NK-92 treated with Interleukin-12 subunit alpha and Interleukin-12 subunit beta, amount 100 ng/mL, for 24 hours (cell line): Measurements from ENCODE around the gene SNAP25.

Experiments used
- DNase-seq: peaks from one replicate; lab custom pipeline; 2025; lab: John Stamatoyannopoulos, UW

SNAP25 gene

DNA sequence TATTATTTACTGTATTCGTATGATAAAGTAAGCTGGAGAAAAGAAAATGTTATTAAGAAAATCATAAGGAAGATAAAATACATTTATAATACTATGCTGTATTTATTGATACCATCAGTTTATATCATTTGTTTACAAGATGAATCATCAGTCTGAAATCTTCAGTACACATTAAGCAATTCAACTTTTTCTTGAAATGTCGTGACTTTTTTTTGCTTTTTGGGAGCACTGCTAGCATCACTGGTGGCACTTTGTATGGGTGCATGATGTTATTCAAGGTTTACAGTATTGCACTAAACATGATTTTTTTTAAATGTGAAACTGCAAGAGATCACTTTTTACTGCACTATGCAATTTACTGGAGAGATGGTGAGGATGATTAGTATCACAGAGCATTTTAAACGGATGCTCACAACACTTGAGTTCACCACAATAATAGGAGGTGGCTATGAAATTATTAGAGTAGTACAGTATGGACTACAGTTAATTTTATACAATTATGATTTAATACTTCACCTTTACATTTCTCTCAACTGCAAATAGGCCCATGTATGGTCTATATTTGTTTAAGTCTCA, 85.9 kb downstream of the SNAP25 start:
- DNase-seq = no peak

DNA sequence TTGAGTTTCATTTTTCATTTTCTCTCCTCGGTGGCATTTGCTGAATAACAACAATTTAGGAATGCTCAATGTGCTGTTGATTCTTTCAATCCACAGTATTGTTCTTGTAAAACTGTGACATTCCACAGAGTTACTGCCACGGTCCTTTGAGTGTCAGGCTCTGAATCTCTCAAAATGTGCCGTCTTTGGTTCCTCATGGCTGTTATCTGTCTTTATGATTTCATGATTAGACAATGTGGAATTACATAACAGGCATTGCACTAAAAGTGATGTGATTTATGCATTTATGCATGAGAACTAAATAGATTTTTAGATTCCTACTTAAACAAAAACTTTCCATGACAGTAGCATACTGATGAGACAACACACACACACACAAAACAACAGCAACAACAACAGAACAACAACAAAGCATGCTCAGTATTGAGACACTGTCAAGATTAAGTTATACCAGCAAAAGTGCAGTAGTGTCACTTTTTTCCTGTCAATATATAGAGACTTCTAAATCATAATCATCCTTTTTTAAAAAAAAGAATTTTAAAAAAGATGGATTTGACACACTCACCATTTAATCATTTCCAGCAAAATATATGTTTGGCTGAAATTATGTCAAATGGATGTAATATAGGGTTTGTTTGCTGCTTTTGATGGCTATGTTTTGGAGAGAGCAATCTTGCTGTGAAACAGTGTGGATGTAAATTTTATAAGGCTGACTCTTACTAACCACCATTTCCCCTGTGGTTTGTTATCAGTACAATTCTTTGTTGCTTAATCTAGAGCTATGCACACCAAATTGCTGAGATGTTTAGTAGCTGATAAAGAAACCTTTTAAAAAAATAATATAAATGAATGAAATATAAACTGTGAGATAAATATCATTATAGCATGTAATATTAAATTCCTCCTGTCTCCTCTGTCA, 88.1 kb downstream of the SNAP25 start:
- DNase-seq = no peak

DNA sequence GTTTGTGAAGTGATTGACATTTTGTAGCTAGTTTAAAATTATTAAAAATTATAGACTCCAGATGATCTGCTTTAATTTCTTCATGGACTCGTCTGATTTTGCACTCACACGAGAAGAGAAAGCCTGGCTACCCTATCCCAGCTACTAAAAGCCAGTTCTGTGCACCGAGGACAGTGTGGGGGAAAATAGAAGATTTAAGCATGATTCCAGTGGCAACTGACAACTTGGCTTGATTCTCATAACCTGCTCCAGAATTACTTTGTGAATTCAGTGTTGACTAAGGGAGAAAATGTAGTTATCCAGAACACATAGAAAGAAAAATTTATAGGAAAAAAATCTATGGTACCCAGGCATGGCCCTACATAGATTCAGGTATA, 88.7 kb downstream of the SNAP25 start:
- DNase-seq = no peak

DNA sequence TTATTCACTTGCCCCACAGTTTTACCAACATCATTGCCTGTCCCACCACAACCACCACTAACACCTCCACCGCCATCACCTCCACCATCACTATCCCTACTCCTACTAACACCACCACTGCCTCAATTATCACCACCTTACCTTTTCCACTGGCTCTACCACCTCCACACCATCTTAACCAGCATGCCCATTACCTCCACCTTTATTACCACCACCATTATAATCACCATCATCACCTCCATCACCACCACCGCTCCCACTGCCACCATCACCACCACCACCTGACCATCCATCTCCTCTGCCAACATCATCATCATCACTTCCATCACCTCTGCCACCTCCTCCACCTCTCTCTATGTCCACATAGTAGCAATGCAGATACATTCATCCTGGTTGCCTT, 90.0 kb downstream of the SNAP25 start:
- DNase-seq = no peak

DNA sequence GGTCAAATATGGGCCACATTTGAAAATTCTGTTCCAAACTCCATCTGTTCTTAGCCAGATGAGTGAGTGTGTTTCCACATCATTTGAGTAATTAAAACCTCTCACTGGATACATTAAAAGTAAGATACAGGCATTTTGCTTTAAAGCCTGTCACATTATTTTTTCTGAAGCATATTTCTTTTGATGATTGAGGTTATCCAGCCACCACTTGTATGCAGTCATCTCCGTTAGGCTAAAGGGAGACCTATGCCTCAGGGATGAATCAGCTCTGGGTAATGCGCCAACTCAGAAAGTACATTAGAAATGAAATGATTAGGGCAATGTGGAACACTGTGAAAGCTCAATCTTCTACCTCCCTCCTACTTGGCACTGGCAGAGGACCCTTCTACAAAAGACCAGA, 90.7 kb downstream of the SNAP25 start:
- no peak for DNase-seq

DNA sequence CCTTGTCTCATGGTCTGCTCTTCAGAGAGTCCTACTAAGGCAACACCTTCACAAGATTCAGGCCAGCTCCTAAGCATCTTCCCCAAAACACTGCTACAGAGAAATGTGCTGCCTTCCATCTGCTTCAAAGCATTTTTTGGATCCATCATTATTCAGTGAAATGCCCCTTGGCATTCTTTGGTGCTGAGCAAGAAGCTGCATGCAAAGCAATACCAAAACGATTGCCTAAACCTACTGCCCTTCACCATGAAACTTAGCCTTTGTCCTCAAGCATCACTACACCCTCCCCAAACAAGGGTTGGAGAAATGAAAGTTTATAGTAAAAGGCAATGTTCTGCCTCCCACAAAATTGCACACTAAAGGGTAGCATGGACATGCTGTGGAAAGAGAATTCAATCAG, 93.5 kb downstream of the SNAP25 start:
- no peak for DNase-seq

DNA sequence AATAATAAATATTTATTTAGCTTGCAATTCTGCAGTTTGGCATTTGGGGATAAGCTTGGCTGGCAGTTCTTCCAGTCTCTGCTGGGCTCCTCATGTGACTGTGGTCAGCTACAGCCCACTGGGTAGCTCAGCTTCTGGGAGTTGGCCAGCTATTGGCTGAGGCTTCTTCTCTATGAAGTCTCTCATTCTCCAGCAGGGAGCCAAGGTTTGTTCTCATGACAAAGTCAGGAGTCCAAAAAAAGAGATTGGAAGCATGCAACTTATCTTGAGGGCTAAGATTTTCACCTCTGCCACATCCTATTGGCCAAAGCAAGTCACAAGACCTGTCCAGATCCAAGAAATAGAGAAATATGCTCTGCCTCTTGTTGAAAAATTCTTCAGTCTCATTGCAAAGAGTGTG, 94.6 kb downstream of the SNAP25 start:
- DNase-seq = no peak

DNA sequence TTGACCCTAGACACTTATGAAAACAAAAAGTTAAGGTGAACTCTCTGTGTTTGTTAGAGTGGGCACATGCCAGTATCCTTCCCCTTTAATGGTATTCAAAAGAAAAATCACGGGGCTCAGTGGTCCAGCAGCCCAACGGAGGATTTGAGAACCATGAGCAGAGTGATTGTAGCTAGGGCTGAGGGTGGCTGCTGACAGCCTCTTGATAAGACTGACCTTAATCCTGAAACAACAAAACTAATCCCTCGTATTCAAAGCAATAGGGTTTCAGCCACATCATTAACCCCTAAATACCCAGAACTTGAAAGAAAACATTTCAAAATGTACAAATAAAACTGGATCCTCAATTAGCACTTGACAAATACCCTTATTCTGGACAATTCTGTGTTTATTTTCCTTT, 95.1 kb downstream of the SNAP25 start:
- no peak for DNase-seq

DNA sequence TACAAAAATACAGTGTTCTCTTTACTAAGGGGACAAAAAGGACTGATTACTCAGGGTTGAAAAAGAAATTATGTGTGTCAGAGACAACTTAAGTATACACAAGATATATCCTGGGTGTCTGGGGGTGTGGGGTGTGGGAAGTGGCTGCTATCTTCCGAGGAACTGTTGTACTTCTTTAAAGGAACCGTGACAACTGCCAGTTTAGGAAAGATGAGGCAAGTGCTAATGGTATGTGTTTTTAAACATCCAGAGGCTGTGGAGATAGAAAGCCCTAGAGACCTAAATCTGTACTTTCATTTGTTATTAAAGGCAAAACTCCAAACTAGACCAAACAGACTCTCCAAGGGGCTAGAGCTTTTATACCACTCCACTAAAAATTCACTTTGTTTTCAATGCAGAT, 95.6 kb downstream of the SNAP25 start:
- DNase-seq = no peak

DNA sequence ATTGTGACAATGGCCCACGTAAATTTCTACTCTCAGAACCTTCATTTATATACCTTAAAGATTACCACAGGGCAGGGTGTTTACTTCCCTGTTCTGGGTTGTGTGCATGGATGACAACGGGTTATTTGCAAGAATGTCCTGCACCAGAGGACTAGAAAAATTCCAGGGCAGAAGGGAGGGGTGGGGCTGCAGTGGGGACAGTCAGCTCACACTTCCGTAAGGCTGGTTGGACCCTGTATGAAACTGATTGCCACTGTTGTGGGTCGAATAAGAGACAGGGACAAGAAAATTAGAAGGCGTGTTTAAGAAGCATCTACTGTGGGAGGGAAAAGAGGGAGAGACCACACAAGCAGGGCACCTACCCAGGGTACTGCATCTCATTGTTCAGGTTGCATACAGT, 96.5 kb downstream of the SNAP25 start:
- no peak for DNase-seq

DNA sequence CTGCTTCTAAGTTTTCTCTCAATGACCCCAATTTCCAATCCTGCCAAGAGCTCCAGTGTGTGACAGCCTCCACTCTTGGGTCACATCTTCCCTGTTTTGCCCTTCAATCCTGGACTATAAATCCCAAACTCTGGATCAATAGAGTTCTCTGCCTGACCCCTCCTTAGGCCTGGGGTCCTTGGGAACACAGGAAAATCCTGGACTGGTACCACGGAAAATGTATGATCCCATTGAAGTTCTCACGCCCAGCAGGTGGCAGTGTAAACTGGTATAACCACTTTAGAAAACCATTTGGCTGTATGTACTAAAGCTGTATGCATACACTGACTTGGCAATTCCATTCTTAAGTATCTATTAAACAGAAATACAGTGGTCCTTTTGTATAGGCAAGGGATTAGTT, 98.0 kb downstream of the SNAP25 start:
- no peak for DNase-seq

DNA sequence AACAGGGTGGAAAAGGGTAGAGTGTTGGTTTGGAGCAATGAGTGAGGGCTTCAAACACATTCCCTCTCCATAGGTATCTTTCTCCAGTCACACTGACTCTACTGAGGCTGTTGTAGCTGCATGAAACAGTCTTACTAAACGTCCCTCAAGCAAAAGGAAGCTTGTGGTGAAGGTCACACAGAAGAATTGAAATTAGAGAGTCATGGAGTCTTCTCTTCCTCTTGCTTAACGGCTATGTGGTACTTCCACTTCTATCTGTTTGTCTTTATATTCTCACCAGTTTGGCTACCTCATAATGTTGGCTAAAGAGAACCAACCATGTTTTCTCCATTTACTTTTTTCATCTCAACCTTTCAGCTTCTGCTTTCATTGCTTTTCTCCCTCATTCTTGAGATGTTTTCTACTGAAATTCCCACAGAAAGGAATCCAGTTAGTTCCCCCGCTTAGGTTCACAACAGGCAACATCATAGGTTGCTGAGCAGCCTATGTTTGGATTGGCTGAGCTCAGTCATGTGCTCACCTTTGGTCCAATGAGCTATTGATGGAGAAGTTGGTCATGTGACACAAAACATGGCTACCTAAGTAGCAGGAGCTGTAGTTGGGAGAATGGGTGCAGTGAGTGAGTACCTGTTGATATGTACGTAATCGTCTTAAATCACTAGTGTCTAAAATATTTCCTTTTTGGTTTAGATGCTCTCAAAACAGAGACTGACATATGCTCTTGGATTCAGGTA, 99.8 kb downstream of the SNAP25 start:
- DNase-seq = no peak

DNA sequence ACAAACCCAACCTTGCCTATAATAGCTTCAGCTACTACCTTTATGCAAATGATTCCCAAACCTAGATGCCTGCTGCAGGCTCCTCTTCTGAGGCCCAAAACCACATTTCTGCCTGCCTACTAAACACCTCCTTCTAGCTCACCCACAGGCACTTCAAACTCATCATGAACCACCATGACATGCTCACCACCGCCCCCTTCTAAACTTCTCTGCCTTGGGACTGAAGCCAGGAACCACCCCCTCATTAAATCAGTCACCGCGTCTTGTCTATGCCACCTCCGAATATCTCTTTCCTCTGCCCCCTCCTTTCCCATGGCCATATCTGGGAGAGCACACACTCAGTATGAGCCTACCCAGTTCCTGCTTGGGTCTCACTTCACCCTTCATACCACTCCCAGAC, 101.2 kb downstream of the SNAP25 start:
- no peak for DNase-seq

DNA sequence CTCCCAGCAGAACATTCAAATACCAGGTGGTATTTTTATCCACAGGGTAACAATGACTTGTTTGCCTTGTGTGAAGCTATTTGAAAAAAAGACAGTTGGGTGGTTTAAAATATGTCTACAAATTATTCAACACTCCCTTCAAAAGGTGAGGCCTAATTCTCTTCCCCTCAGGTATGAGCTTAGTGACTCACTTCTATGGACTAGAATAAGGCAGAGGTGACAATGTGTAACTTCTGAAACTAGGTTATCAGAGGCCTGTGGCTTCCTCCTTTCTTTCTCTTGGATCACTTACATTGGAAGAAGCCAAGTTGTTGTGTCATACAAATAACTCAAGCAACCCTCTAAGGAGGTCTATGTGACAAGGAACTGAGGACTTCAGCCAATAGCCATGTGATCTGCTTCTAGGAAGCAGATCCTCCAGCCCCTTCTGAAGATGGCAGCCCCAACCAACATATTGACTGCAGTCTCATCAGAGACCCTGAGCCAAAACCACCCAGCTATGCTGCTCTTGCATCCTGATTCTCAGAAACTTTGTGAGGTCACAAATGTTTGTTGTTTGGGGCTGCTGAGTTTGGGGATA, 102.6 kb downstream of the SNAP25 start:
- DNase-seq = no peak

DNA sequence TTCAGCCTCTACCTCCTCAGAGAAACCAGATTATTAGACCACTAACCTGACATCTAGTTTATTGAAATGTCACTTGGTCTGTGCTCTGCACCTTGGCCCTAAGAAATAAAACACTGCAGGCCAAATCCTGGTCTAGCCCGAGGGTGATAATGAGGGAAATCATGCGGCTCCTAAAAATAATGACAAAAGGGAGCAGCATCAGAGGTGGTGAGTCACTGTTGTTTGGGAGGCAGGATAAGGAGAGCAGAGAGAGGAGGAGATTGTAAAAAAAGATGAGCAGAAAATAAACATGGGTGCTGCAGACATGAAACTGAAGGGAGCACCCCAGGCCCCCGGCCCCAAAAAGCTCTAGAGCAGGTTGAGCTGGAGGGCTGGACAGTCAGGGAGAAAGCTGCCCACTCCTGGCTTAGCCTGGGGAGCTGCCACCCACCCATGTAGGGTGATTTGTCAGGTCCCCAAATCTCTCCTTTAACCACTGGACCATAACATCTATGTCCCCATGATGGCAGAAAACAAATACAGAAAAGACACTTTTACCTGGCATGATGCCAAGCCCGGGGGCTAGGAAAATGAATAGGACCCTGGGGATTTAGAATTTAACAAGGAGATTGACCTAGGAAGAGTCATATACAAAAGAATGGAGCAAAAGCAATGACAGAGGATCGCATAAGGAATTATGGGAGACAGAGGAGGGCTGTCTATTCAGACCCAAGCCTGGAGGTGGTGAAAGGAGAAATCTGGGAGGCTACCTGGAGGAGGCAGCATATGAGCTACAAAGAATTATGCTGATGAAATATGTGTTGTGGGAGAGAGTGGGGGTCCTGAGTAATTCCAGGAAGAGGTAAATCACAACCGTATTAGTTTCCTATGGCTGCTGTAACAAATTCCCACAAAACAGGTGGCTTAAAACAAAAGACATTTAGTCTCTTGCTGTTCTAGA, 103.7 kb downstream of the SNAP25 start:
- DNase-seq = no peak

DNA sequence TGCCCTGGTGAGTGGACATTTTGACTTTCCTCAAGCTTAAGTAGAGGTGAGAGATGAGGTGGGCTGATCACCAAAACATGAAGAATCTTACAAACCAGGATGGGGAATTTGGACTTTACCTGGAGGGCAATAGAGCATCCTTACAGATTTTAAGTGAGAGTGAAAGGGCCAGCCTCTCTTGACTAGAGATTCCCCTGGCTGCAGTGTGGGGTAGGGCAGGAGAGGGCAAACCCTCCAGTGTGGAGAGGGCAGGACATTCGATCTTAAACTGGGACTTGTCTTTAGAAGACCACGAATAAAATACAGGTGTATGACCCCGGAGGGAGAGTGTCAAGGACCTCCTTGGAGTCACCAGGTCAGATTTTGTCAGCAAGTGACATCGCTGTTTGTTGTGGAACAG, 105.1 kb downstream of the SNAP25 start:
- DNase-seq = no peak

DNA sequence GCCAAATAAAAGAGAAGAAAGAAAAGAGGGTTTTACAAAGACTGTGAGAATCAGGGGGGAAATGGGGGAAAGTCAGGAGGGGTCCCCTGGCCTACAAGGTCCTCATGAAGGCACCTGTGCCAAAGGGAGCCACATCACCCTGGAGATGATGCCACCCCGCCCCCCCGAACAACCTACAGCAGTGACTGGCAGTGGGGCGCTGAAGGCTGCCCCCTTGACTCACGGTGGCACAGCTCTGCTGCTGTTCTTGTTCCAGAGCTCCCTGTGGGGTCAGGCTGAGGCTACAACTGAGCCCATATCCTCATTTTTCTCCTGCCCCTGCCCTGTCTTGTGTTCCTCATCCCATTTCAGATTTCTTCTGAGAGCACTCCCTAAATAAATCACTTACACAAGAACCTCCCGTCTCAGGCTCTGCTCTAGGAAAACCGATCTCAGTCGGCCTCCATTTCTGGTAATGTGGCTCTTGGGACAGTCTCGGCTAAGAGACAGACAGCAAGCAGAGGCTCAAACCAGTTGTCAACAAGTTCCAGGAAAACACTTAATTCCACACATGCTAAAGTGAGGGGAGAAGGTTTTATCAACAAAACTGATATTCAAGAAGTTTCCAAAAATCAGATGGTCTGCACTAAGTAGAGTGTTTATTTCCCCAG, 105.7 kb downstream of the SNAP25 start:
- no peak for DNase-seq

DNA sequence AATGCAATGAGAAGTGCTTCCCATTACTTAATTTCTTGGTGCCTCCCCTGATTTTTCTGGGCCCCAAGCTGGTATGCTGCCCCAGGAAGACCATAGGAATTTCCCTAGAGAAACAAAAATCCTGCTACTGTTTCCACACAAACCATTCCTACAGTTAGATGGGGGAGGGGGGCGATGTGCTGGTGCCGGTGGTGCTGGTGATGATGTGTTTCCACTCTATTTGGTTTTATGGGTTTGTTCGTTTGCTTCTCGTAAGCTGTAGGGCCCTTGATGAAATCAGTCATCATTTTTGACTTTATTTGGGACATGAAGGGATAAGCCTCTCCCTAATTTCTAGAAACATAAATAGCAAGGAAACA, 110.2 kb downstream of the SNAP25 start:
- DNase-seq = no peak

DNA sequence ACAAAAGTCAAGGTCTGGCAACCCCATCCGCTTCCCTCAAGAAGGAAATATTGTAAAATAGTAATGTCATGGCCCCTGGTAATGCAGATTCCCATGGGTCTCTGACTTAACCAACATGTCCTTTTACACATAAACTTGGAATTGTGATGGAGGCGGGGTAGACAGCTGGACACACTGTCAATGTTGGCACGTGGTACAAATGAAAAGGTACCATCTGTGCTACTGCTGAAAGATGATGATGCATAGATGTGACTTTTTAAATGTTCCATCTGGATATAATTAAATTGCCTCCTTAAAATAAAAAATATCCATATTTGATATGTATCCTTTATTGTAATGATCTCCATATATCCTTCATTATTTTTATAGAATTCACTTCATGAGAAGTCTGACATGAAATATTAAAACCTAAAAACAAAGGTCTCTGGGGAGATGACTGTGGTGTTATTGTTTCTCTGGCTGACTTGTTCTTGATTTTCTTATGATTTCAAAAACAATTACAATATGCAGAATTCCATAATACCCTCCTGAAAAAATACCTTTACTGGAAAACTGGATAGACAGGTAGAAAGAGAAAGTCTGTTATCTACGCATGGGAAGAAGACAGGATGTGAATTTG, 110.9 kb downstream of the SNAP25 start:
- DNase-seq = no peak

DNA sequence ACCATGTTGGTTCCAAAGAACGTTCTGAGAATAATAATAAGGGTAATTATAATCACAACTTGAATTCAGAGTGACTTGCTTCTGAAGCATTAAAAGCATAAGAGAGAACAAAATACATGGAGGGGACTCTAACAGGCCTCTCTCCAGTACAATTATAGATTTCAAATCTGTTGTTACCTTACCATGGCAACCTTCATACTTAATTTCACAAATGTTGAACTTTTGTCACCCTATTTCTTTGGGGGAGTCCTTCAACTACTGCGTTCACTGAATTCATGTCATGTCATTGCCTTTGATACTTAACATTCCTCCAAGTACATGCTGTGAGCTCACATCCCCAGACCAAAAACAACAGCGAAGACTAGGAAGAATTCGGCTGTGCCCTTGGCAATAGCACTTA, 111.4 kb downstream of the SNAP25 start:
- no peak for DNase-seq
